Lung (tissue), 12 donors: ENCODE measurements around the gene RAB30. TPM values are rescaled to one million over a fixed set of nuclear protein-coding genes. Genes with fewer than 3 reads are reported as not detected.

Source experiments
- ATAC-seq: fragments of 200-7000 bp; cut with Tn5 transposase; one replicate; pipeline ENCODE4 v1.9.1; 2020; ENCODE audit warnings: moderate number of reproducible peaks; ENCODE audit not compliant: insufficient read depth, low FRiP score
- DNase-seq, 3 donors: peaks; one replicate each; pipeline ENCODE4 v3.0.0-alpha.2; 2013 to 2017
- H3K27ac ChIP-seq, 2 donors: one replicate each; pipeline ENCODE4 v1.5.1; 2013; ENCODE audit warnings: mild to moderate bottlenecking in 2 of 2, moderate library complexity in 2 of 2, control low read depth in 1 of 2, inconsistent platforms in 1 of 2, low read depth in 1 of 2, low read length in 1 of 2
- H3K27me3 ChIP-seq, 3 donors: one replicate each; pipeline ENCODE4 v1.5.1; 2013; ENCODE audit warnings: low read length in 2 of 3; ENCODE audit not compliant: control insufficient read depth in 3 of 3, insufficient read depth in 3 of 3
- H3K36me3 ChIP-seq, 4 donors: one replicate each; pipeline ENCODE4 v1.5.1; 2013; ENCODE audit warnings: low read length in 4 of 4, mild to moderate bottlenecking in 1 of 4, moderate library complexity in 1 of 4; ENCODE audit not compliant: control insufficient read depth in 4 of 4, insufficient read depth in 4 of 4
- H3K4me1 ChIP-seq, 5 donors: one replicate each; pipeline ENCODE4 v1.5.1; 2013; ENCODE audit warnings: low read length in 5 of 5, mild to moderate bottlenecking in 2 of 5, moderate library complexity in 1 of 5; ENCODE audit not compliant: control insufficient read depth in 5 of 5, insufficient read depth in 5 of 5
- H3K4me3 ChIP-seq: one replicate; pipeline ENCODE4 v1.5.1; 2013; ENCODE audit warnings: mild to moderate bottlenecking, control low read depth, moderate library complexity
- H3K9ac ChIP-seq, 2 donors: one replicate each; pipeline ENCODE4 v1.5.1; 2013; ENCODE audit warnings: low read length in 2 of 2, control low read depth in 1 of 2; ENCODE audit not compliant: insufficient read depth in 1 of 2
- H3K9me3 ChIP-seq, 4 donors: one replicate each; pipeline ENCODE4 v1.5.1; 2013; ENCODE audit warnings: low read length in 3 of 4, mild to moderate bottlenecking in 1 of 4, moderate library complexity in 1 of 4; ENCODE audit not compliant: control insufficient read depth in 4 of 4, insufficient read depth in 3 of 4
- WGBS, 2 donors: extraction: QIAGEN DNeasy Blood & Tissue Kit; methylation state at CpG; one replicate each; pipeline ENCODE4 v1.1.7; 2013; 5-methylcytosine and 5-hydroxymethylcytosine counted together
- polyA plus RNA-seq, 2 donors: library from polyadenylated mRNA; stranded (reverse); fragments of 200-250 nt; gene quantifications; one replicate each; pipeline ENCODE4 v1.2.1, GENCODE V29; 2013
- total RNA-seq, 2 donors: library from RNA; depleted of rRNA in 1 of 2; stranded (reverse); fragments of >200 nt in 1 of 2; gene quantifications; one replicate each; pipeline ENCODE4 v1.2.1, GENCODE V29; 2014 to 2021
- TF ChIP-seq, protein P1 (sequence below): IDR thresholded peaks from 2 replicates; pipeline ENCODE4 v1.5.1; 2012; ENCODE audit warnings: mild to moderate bottlenecking; ENCODE audit errors: control extremely low read depth, extremely low read depth
- donor health status: control.
- donor health status: control.
- donor health status: Bipolar disorder and iron deficiency.
- donor health status: healthy.
- donor health status: DM: yes; HTN: yes; CAD: no.

RAB30 gene
- total and polyA plus RNA-seq, 4 donors = 1.6 to 25.5 (median 7.5) TPM

DNA sequence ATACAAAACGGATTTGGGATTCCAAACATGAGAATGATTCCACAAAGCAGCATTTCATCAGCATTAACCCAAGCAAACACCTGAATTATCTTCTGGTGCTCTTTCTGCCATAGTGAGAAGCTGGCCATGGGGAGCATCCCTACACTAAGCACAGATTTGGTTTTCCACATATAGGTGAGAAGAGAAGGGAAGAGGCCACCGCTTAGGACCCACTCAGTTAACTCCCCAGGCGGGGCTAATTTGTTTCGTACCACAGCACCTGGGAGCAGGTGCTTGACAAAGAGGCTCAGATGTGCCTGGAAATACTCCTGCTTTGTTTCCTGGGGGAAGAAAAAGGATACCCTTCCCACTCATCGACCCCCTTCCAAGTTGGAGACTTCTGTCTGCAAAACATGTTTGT is 64.2 kb downstream of the RAB30 start:
- no peak for DNase-seq
- Histone ChIP-seq H3K36me3 (no peaks in the 10 kb centered on the region), H3K9me3 (no peaks in the 10 kb centered on the region), H3K27ac (peak overlapping the region; percentile 44 to 64), H3K27me3 (no peaks in the 10 kb centered on the region), H3K9ac (no peak overlapping the region), H3K4me1 (peaks cover 3 to 21% (median 10%) of the 10 kb centered on the region in 5 donors), H3K4me3 (no peak overlapping the region)
- TF ChIP-seq, protein P1, sequence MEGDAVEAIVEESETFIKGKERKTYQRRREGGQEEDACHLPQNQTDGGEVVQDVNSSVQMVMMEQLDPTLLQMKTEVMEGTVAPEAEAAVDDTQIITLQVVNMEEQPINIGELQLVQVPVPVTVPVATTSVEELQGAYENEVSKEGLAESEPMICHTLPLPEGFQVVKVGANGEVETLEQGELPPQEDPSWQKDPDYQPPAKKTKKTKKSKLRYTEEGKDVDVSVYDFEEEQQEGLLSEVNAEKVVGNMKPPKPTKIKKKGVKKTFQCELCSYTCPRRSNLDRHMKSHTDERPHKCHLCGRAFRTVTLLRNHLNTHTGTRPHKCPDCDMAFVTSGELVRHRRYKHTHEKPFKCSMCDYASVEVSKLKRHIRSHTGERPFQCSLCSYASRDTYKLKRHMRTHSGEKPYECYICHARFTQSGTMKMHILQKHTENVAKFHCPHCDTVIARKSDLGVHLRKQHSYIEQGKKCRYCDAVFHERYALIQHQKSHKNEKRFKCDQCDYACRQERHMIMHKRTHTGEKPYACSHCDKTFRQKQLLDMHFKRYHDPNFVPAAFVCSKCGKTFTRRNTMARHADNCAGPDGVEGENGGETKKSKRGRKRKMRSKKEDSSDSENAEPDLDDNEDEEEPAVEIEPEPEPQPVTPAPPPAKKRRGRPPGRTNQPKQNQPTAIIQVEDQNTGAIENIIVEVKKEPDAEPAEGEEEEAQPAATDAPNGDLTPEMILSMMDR = no peak
- 80 to 83% methylated on average over 5 of the region's 5 CpGs for WGBS, 2 donors
- ATAC-seq = no peak

DNA sequence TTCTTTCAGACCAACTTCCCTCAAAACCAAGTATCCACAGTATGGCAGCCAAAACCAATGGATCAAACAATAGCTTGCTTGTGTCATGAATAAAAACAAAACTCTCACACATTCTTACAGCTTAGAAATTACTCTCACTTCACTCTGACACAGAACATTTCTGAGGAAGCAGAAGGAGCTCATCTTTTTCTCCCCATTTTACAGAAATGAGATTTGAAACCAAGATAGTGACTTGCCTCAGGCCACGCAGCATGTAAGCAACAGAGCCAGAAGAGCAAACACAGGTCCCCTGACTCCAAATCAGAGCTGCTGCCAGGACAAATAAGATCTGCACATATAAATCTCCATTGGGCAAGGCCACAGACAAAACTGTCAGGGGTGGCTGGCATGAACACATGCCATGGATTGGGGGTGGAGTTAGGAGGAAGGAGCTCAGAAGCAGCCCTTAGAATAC is 64.8 kb downstream of the RAB30 start:
- TF ChIP-seq, protein P1 = no peak
- DNase-seq (no peak), ATAC-seq (no peak)
- no peaks in the 10 kb centered on the region for H3K36me3 ChIP-seq
- 49 to 70% methylated on average over 1 of the region's 1 CpG for WGBS, 2 donors
- H3K9me3 ChIP-seq = no peaks in the 10 kb centered on the region
- H3K9ac ChIP-seq = no peak overlapping the region
- H3K27ac ChIP-seq = peak overlapping the region in 1 of 2 donors; percentile 67
- H3K4me3 ChIP-seq = no peak overlapping the region
- no peaks in the 10 kb centered on the region for H3K27me3 ChIP-seq
- peaks cover 3 to 17% (median 12%) of the 10 kb centered on the region in 5 donors for H3K4me1 ChIP-seq

DNA sequence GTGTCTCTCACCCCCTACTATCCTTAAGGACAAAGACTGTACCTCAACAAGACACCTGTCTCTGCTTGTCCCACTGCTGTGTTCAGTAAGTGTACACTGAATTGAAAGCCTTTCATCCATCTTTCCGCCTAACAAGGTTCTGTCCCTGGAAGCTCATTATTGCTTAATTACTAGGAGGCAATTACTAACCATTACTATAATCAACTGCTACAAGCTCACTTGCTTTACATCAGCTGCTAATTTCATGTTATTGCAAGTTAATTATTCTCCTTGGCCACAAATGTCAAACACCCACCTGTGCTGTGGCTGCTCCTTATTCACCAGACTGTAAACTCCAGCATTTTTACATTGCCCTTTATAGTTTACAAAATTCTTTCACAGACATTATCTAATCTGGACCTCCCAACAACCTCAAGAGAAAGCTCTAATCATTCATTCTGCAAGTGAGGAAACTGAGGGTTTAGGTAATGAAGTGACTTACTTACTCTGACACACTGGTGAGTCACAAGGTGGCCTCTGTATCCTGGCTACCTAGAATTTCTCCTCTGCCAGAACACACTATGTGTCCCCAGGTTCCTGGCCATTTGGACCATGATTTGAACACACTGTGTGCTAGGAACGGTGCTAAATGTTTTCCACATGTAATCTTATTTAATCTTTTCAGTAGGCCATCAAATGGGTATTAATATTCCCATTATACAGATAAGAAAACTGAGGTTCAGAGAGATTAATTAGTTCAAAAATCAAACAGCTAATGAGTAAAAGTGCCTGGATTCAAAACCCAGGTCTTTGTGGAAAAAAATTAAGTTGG is 66.7 kb downstream of the RAB30 start:
- no peak for DNase-seq
- Histone ChIP-seq H3K4me1 (peaks cover 3 to 14% (median 9%) of the 10 kb centered on the region in 5 donors), H3K27me3 (no peaks in the 10 kb centered on the region), H3K9me3 (no peaks in the 10 kb centered on the region), H3K36me3 (no peaks in the 10 kb centered on the region), H3K9ac (no peak overlapping the region), H3K27ac (no peak overlapping the region), H3K4me3 (no peak overlapping the region)
- TF ChIP-seq, protein P1 = no peak
- no peak for ATAC-seq
- 92 to 97% methylated on average over 2 of the region's 2 CpGs for WGBS, 2 donors
